CD4-positive, CD25-positive, alpha-beta regulatory T cell (primary cell): ENCODE measurements around the gene LRRTM4. TPM values are rescaled to one million over a fixed set of nuclear protein-coding genes. Genes with fewer than 3 reads are reported as not detected.
"Not testable (repeated sequence)": the region's sequence is repeated elsewhere in the genome, so short reads cannot be mapped to it uniquely, and the experiment has no call there.

Source experiments
- ATAC-seq, 2 donors: fragments of 150-1000 bp; cut with Tn5 transposase; one replicate each; pipeline ENCODE4 v1.10.0; 2021; ENCODE audit warnings: low read depth in 2 of 2, moderate number of reproducible peaks in 2 of 2, moderate library complexity in 1 of 2
- DNase-seq, 3 donors: peaks; one replicate each; pipeline versions ENCODE4 v3.0.0 to v3.0.0-alpha.2; 2012 to 2022; ENCODE audit warnings: mixed read lengths in 1 of 3
- H3K27ac ChIP-seq: one replicate; pipeline ENCODE4 v1.7.0; 2013; ENCODE audit warnings: mild to moderate bottlenecking, low read length; ENCODE audit not compliant: insufficient read depth, poor library complexity, severe bottlenecking
- H3K27me3 ChIP-seq: one replicate; pipeline ENCODE4 v1.7.0; 2013; ENCODE audit warnings: low read length; ENCODE audit not compliant: control insufficient read depth, insufficient read depth
- H3K36me3 ChIP-seq: one replicate; pipeline ENCODE4 v1.7.0; 2013; ENCODE audit warnings: mild to moderate bottlenecking, low read length, moderate library complexity; ENCODE audit not compliant: control insufficient read depth, insufficient read depth
- H3K4me1 ChIP-seq: 2 replicates; pipeline ENCODE4 v1.7.0; 2013; ENCODE audit warnings: mild to moderate bottlenecking, low read length; ENCODE audit not compliant: insufficient read depth, control insufficient read depth, poor library complexity, severe bottlenecking
- H3K4me3 ChIP-seq: one replicate; pipeline ENCODE4 v1.7.0; 2013; ENCODE audit warnings: low read depth, mild to moderate bottlenecking, low read length, moderate library complexity
- H3K9me3 ChIP-seq, 2 experiments: 1 replicate in 1 of 2; 2 replicates in 1 of 2; pipeline ENCODE4 v1.7.0; 2013; ENCODE audit warnings: low read length in 2 of 2, mild to moderate bottlenecking in 1 of 2, moderate library complexity in 1 of 2; ENCODE audit not compliant: control insufficient read depth in 2 of 2
- H3K27ac Mint-ChIP-seq, 3 donors: one replicate each; pipeline ENCODE4 v1.8.0; 2020 to 2022; ENCODE audit warnings: mild to moderate bottlenecking in 3 of 3, mixed read lengths in 3 of 3, moderate library complexity in 2 of 3
- H3K27me3 Mint-ChIP-seq: one replicate; pipeline ENCODE4 v1.8.0; 2022; ENCODE audit warnings: mild to moderate bottlenecking, mixed read lengths
- H3K36me3 Mint-ChIP-seq: one replicate; pipeline ENCODE4 v1.8.0; 2020; ENCODE audit warnings: mixed read lengths
- H3K4me1 Mint-ChIP-seq, 4 donors: one replicate each; pipeline ENCODE4 v1.8.0; 2020 to 2022; ENCODE audit warnings: mixed read lengths in 4 of 4, mild to moderate bottlenecking in 1 of 4
- H3K4me3 Mint-ChIP-seq, 4 donors: one replicate each; pipeline ENCODE4 v1.8.0; 2020 to 2022; ENCODE audit warnings: mild to moderate bottlenecking in 4 of 4, mixed read lengths in 4 of 4, moderate library complexity in 3 of 4
- H3K9me3 Mint-ChIP-seq, 7 donors: one replicate each; pipeline ENCODE4 v1.8.0; 2020 to 2022; ENCODE audit warnings: mixed read lengths in 7 of 7, mild to moderate bottlenecking in 3 of 7, moderate library complexity in 2 of 7
- polyA plus RNA-seq, 4 donors: library from polyadenylated mRNA; unstranded; fragments of 300-500 nt; fragmentation: Illumina TruSeq; gene quantifications; one replicate each; pipeline ENCODE4 v1.2.3, GENCODE V29; 2021
- total RNA-seq: library from RNA; stranded (reverse); gene quantifications from one replicate; pipeline ENCODE4 v1.2.3, GENCODE V29; 2022

The LRRTM4 gene
- total and polyA plus RNA-seq, 5 donors from 2014 or later, result not detected

DNA sequence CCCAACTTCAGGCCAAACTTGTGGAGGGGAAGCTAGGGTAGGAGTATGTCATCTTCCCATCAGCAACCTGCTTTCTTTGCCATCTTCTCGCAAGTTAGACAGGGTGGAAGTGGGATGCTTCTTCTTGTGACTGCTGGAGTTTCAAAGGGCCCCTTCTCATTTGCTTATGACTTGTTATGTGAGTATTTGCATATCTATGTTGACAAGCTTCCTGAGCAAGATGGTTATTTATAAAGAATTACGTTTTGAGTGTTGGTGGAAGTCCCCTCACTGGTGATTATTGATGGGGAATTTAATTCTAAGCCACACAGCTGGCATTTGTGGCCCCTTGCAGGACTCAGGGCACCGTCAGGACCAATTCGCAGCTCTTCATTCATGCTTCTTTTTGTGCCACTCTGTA is 791.0 kb downstream of the LRRTM4 start:
- Mint-ChIP-seq H3K9me3 (peaks cover 0 to 25% (median 7%) of the 10 kb centered on the region in 7 donors), H3K4me1 (no peaks in the 10 kb centered on the region), H3K27me3 (no peaks in the 10 kb centered on the region), H3K36me3 (no peaks in the 10 kb centered on the region), H3K27ac (no peak overlapping the region), H3K4me3 (no peak overlapping the region)
- no peaks in the 10 kb centered on the region for H3K4me1 ChIP-seq
- no peaks in the 10 kb centered on the region for H3K36me3 ChIP-seq
- H3K27me3 ChIP-seq, result no peaks in the 10 kb centered on the region
- H3K4me3 ChIP-seq, result no peak overlapping the region
- H3K27ac ChIP-seq, result no peak overlapping the region
- H3K9me3 ChIP-seq, result no peaks in the 10 kb centered on the region
- ATAC-seq, result no peak
- DNase-seq, result no peak

- H3K27ac ChIP-seq, result no peak overlapping the region
Observed at GRCh38 chr2:76730021-76730420, 792.2 kb downstream of the LRRTM4 start.

GRCh38 chr2:76721226-76721625 is 801.0 kb downstream of the LRRTM4 start:
- no peak for ATAC-seq
- no peaks in the 10 kb centered on the region for H3K27me3 ChIP-seq
- H3K27me3 Mint-ChIP-seq, result no peaks in the 10 kb centered on the region

More at GRCh38 chr2:76730021-76730420, 792.2 kb downstream of the LRRTM4 start:
- H3K4me3 ChIP-seq, result no peak overlapping the region
- Mint-ChIP-seq H3K27me3 (no peaks in the 10 kb centered on the region), H3K4me1 (no peaks in the 10 kb centered on the region), H3K9me3 (peaks cover 0 to 25% (median 7%) of the 10 kb centered on the region in 7 donors), H3K36me3 (no peaks in the 10 kb centered on the region), H3K27ac (no peak overlapping the region), H3K4me3 (no peak overlapping the region)
- DNase-seq (no peak), ATAC-seq (no peak)
- no peaks in the 10 kb centered on the region for H3K27me3 ChIP-seq
- no peaks in the 10 kb centered on the region for H3K4me1 ChIP-seq
- no peaks in the 10 kb centered on the region for H3K9me3 ChIP-seq
- no peaks in the 10 kb centered on the region for H3K36me3 ChIP-seq

DNA sequence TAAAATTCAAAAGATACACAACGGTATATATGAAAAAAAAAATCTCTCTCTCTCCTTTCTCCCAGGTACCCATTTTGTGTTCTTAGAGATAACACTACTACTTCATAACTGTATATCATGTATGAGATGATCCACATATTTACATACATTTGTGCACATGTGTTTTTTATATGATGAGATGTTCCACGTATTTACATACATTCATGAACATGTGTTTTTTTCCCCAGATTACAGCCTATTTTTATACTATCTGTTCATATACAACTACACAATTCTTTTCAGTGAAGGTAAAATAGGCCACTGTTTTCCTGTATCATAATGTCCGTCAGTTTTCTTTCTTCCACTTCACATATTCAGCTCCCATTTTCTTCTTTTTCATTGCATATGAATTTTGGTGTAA is 808.9 kb downstream of the LRRTM4 start:
- no peak overlapping the region for H3K27ac ChIP-seq
- H3K4me3 ChIP-seq, result no peak overlapping the region
- H3K36me3 ChIP-seq, result no peaks in the 10 kb centered on the region
- no peaks in the 10 kb centered on the region for H3K36me3 Mint-ChIP-seq
- H3K9me3 ChIP-seq, result peaks cover 0 to 2% of the 10 kb centered on the region in 2 experiments
- DNase-seq (no peak), ATAC-seq (no peak)
- no peaks in the 10 kb centered on the region for H3K27me3 ChIP-seq
- H3K27ac Mint-ChIP-seq, result no peak overlapping the region
- H3K9me3 Mint-ChIP-seq, result peaks cover 0 to 18% (median 5%) of the 10 kb centered on the region in 7 donors
- H3K27me3 Mint-ChIP-seq, result no peaks in the 10 kb centered on the region
- no peak overlapping the region for H3K4me3 Mint-ChIP-seq
- no peaks in the 10 kb centered on the region for H3K4me1 Mint-ChIP-seq
- no peaks in the 10 kb centered on the region for H3K4me1 ChIP-seq

More at GRCh38 chr2:76721226-76721625, 801.0 kb downstream of the LRRTM4 start:
- no peaks in the 10 kb centered on the region for H3K4me1 ChIP-seq
- Mint-ChIP-seq H3K9me3 (peaks cover 0 to 21% (median 5%) of the 10 kb centered on the region in 7 donors), H3K36me3 (no peaks in the 10 kb centered on the region), H3K4me3 (no peak overlapping the region), H3K27ac (no peak overlapping the region), H3K4me1 (no peaks in the 10 kb centered on the region)
- H3K9me3 ChIP-seq, result no peaks in the 10 kb centered on the region
- H3K36me3 ChIP-seq, result no peaks in the 10 kb centered on the region
- no peak for DNase-seq
- no peak overlapping the region for H3K27ac ChIP-seq
- H3K4me3 ChIP-seq, result no peak overlapping the region

GRCh38 chr2:76711490-76711889 is 810.7 kb downstream of the LRRTM4 start:
- H3K4me1 Mint-ChIP-seq, result no peaks in the 10 kb centered on the region

GRCh38 chr2:76700894-76701293 is 821.3 kb downstream of the LRRTM4 start:
- no peak overlapping the region for H3K27ac ChIP-seq
- Mint-ChIP-seq H3K27ac (no peak overlapping the region), H3K27me3 (no peaks in the 10 kb centered on the region), H3K4me3 (no peak overlapping the region), H3K9me3 (peaks cover 0 to 5% (median 2%) of the 10 kb centered on the region in 7 donors), H3K4me1 (no peaks in the 10 kb centered on the region), H3K36me3 (no peaks in the 10 kb centered on the region)
- DNase-seq, result no peak
- H3K36me3 ChIP-seq, result no peaks in the 10 kb centered on the region
- ATAC-seq, result no peak
- H3K4me1 ChIP-seq, result no peaks in the 10 kb centered on the region
- no peaks in the 10 kb centered on the region for H3K27me3 ChIP-seq
- no peaks in the 10 kb centered on the region for H3K9me3 ChIP-seq
- no peak overlapping the region for H3K4me3 ChIP-seq

More at GRCh38 chr2:76711490-76711889, 810.7 kb downstream of the LRRTM4 start:
- H3K36me3 ChIP-seq, result no peaks in the 10 kb centered on the region
- H3K27me3 ChIP-seq, result no peaks in the 10 kb centered on the region
- Mint-ChIP-seq H3K27me3 (no peaks in the 10 kb centered on the region), H3K4me3 (no peak overlapping the region), H3K27ac (no peak overlapping the region), H3K36me3 (no peaks in the 10 kb centered on the region), H3K9me3 (peaks cover 0 to 19% (median 6%) of the 10 kb centered on the region in 7 donors)
- H3K4me3 ChIP-seq, result no peak overlapping the region
- DNase-seq, result no peak
- H3K4me1 ChIP-seq, result no peaks in the 10 kb centered on the region
- ATAC-seq, result no peak
- peaks cover 0 to 2% of the 10 kb centered on the region in 2 experiments for H3K9me3 ChIP-seq
- no peak overlapping the region for H3K27ac ChIP-seq

GRCh38 chr2:76697998-76698713 is 824.0 kb downstream of the LRRTM4 start:
- ATAC-seq, H3K4me3 Mint-ChIP-seq, DNase-seq: not testable (repeated sequence)

More at GRCh38 chr2:76697998-76698713, 824.0 kb downstream of the LRRTM4 start:
- not testable (repeated sequence) for H3K9me3 ChIP-seq, H3K4me3 ChIP-seq, H3K4me1 ChIP-seq, H3K36me3 ChIP-seq, H3K27me3 Mint-ChIP-seq, H3K4me1 Mint-ChIP-seq, H3K27ac ChIP-seq, H3K27me3 ChIP-seq, H3K36me3 Mint-ChIP-seq, H3K27ac Mint-ChIP-seq
- H3K9me3 Mint-ChIP-seq, result peaks cover 0 to 12% (median 6%) of the 10 kb centered on the region in 7 donors
